ENCODE data around the gene CPLX1.

CPLX1 gene

GRCh38 chr4:855880-856224 is 29.9 kb upstream of the CPLX1 start:
- no peak for DNase-seq (ENCODE audit: low read depth)

DNA sequence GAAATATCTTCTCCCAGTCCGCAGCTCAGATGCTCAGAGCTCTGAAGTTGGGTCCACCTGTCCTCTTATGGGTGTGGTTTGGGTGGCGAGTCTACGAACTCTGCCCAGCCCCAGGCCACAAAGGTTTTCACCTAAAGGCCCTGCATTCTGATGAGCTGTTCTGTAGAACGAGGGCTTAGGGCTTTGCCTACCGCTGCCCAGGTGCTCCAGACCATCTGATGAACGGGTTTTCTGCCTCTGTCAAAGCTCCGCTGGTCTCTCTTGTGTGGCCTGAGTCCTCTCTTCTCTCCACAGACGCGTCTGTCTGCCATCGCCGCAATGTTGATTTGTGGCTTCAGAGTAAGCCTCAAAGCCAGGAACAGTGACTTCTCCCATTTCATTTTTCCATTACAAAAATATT is 28.4 kb upstream of the CPLX1 start:
- no peak for DNase-seq (ENCODE audit: low read depth)

DNA sequence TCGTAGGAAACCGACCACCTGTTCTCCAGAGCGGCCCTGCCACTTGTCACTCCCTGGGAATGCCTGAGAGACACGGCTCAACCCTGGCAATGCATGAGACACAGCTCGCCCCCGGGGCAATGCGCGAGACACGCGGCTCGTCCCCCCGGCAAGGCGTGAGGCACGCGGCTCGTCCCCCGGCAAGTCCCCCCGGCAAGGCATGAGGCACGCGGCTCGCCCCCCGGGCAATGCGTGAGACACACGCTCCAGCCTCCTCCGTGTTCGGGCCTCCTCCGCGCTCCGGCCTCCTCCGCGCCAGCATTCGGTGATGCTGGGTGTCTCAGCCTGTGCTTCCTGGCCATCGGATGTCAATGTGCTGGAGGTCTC is 27.5 kb upstream of the CPLX1 start:
- DNase-seq (ENCODE audit: low read depth): no peak

DNA sequence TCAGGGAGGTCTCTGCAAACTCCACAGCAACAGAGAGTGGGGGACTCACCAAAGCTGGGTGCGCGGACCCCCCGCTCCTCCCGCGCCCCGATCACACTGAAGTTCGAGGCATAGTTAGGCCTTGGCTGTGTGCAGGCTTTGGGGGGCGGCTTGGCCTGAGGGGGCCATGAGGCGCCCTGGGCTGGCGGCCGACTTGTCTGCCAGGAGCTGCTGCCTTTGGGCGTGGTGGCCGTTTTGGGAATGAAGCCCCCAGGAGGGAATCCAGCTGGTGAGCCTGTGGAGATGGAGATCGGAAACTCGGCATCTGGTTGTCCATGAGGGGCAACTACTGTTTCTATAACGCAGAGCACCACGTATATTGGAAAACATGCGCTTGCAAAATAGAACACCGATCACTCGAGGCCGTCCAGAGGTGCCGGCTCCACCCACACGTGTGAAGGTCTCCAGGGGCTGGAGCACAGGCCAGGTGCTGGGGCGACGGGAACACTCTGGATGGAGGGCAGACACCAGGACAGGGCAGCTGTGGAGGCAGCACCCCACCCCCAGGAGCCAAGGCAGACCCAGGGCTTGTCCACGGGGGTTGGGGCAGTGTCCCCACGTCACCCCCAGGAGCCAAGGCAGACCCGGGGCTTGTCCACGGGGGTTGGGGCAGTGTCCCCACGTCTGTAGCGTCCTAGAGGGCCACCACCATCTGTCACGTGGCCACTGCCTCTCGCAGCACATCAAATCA is 25.9 kb upstream of the CPLX1 start:
- no peak for DNase-seq (ENCODE audit: low read depth)

DNA sequence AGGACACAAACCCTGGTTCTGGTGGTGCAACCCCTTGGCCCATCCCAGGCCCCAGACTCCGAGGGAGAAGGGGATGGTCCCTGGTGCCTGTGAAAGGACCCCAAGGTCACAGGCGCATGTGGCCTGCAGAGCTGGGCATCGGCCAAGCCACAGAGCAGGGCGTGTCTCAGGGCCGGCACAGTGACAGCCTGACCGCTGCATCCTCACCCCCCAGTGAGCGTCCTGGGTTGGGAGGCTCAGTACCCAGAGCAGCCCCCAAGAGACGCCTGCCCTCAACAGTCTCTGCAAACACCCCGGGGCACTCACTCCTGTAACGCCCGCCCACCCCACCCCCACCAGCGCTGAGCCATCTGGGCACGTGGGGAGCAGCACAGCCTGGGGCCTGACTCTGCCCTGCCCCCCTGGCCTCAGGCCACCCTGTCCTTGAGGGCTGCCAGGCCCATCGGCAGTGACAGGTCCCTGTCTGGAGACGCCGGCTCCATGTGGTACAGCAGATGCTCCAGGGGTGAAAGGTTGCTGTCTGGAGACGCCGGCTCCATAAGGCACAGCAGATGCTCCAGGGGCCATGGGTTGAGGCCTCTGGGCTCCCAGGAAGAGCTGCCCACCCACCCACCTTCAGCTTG is 24.5 kb upstream of the CPLX1 start:
- DNase-seq (ENCODE audit: low read depth): no peak

GRCh38 chr4:849478-850175 is 23.7 kb upstream of the CPLX1 start:
- DNase-seq (ENCODE audit: low read depth): no peak

- DNase-seq (ENCODE audit: low read depth): no peak
Observed at GRCh38 chr4:848803-849477, 23.0 kb upstream of the CPLX1 start.

- DNase-seq (ENCODE audit: low read depth): no peak
Observed at GRCh38 chr4:848307-848691, 22.4 kb upstream of the CPLX1 start.

DNA sequence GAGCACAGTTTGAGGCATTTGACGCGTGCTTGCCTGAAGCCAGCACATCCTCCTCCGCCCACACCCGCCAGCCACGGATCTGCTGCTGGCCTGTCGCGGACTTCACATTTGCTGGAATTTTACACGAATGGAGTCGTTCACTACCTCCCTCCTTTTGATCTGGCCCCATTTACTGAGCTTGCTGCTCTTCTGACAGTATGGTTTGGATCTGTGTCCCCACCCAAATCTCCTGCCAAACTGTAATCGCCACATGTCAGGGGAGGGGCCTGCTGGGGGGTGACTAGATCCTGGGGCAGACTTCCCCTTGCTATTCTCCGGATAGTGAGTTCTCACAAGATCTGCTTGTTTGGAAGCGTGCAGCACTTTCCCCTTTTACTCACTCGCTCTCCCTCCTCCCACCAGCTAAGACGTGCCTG is 19.9 kb upstream of the CPLX1 start:
- DNase-seq (ENCODE audit: low read depth): peak; percentile 18

GRCh38 chr4:845233-845835 is 19.4 kb upstream of the CPLX1 start:
- peak; percentile 65 for DNase-seq (ENCODE audit: low read depth)

DNA sequence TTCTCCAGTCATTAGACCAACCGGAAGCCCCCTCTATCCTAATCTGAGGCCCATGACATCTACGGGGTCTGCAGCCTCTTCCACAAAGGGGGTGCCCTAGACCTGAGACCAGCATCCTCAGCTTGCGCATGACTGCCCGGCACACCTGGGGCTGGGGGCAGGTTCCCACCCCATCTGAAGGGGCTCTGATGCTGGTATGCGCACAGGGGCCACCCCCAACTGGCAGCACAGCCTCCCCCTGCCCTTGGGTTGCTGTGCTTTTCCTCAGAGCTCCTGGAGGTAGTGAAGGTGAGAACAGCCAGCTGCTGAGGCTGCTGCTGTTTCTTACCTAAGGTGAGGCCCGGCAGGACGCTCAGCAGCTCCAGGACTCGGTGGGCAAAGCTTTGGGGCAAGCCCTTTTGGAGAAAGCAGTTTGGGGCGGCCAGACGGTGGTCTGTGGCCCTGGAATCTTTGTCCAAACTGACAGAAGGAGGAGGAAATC is 18.9 kb upstream of the CPLX1 start:
- DNase-seq (ENCODE audit: low read depth): no peak

DNA sequence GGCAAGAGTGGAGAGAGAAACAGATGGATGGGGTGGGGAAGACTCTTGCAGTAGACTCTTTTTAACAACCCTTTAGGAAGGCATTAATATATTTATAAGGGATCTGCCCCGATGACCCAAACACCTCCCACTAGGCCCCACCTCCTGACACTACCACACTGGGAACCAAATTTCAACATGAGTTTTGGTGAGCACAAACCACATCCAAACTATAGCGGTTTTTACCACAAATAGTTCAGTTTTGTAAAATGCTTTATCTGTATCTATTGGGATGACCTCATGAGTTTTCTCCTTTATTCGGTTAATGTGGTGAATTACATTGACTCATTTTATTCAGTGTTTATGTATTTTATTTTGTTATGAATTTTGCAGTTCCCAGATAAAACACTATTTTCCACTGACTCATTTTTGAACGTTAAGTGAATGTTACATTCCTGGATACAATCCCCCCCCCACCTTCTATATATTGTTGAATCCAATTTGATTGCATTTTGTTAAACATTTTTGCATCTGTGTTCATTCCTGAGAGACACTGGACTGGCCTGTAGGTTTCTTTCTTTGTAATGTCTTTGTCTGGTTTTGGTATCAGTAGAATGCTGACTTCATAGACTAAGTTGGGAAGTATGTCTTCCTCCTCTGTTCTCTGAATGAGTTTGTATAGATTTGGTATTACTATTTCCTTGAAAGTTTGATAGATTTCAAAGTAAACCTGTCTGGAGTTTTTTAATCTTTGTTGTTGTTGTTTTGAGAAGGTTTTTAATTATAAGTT is 13.9 kb upstream of the CPLX1 start:
- DNase-seq (ENCODE audit: low read depth): no peak

DNA sequence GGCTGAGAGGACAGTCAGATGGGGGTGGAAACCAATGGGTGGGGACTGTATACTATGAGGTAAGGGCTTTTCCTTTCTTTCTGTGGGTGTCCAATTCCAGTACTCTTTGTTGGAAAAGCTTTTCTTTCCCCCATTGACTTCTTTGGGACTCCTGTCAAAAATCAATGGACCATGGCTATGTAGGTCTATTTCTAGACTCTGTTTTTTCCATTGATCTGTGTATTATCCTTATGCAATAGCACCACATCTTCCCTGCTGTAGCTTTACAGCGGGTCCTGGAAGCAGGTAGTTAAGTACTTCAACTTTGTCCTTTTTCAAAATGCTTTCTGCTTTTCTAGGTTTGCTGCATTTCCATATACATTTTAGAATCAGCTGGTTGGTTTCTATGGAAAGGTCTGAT is 11.8 kb upstream of the CPLX1 start:
- DNase-seq (ENCODE audit: low read depth): no peak

DNA sequence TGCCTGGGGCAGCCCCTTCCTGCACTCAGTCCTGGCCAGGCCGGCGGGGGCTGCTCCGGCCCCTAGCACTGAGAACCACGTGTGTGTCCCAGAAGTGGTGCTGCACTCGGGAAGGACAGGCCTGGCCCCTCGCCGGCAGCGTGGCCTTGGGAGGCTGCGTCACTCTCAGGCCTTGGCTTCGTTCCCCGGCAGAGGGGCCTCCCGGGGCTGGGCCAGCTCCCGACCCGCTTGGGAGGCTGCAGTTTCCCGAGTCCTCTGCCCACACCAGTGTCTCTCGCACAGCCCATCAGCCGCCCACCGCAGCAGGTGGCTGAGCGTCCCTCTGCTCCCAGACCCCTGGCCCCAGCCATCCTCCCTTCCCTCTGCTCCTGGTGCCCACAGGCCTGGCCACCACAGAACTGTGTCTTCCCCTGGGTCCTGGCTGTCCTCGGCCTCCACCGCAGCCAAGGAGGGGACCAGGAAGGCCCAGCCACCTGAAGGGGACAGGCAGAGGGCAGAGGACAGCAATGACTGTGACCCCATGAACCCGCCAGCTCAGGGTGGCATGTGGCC is 10.9 kb upstream of the CPLX1 start:
- no peak for DNase-seq (ENCODE audit: low read depth)

DNA sequence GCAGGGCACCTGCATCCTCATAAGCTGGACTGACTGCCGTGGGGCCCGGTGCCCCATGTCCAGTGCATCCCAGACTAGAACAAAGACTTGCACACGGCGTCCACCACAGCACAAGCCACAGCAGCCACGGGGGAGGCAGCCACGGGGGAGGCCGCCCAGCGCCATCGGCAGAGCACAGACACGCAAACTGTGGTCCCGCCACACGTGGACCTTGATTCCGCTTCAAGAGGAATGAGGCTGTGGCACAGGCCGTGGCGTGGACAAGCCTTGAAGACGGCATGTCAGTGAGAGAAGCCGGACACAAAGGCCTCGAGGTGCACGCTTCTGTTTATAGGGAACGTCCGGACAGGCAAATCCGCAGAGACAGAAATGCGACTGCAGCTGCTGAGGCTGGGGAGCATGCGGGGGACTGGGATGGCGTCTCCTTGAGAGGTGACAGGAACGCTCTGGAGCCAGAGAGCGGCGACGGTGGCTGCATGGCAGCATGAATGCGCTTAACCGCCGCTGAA is 10.1 kb upstream of the CPLX1 start:
- DNase-seq (ENCODE audit: low read depth): no peak

- DNase-seq (ENCODE audit: low read depth): no peak
Observed at GRCh38 chr4:835148-836002, 9.4 kb upstream of the CPLX1 start.

GRCh38 chr4:834368-835147 is 8.6 kb upstream of the CPLX1 start:
- DNase-seq (ENCODE audit: low read depth): no peak

DNA sequence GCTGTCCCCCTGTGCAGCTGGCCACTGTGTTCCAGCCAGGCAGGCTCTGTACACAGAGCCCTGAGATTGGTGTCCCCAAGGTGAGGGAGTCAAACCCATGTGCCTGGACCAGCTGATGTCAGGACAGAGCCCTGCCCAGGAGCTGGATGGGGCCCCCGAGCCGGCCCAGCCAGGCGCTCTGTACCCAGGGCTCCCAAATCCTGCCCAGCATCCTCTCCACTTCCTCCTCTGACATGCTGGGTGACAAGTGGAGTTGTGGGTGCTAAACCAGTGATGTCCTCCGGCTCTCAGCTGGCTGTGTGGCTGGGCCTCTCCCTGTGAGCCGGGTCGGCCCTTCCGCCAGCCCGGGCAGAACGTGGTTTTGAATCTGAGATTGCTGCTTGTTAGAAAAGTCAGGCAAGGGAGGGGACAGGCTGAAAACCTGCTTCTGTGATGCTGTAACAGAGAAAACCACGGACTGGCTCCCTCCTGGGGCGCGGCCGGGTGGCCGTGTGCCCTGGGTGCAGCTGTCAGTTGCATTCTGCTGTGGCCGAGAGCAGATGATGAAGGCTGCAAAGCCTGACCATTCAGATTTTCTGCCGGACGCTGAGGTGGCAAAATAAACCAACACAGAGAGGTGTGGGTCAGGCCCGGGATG is 7.9 kb upstream of the CPLX1 start:
- no peak for DNase-seq (ENCODE audit: low read depth)

- DNase-seq (ENCODE audit: low read depth): no peak
Observed at GRCh38 chr4:833156-833555, 7.2 kb upstream of the CPLX1 start.

Measured in amniotic epithelial cell (primary cell).